Cardiac fibroblast (primary cell): Measurements from ENCODE around the gene SLC16A7.

Experiments
- DNase-seq, 2 donors: peaks; one replicate each; pipeline versions ENCODE4 v3.0.0 to v3.0.0-alpha.2; 2010; ENCODE audit warnings: low read depth in 2 of 2
- H3K4me3 ChIP-seq, 2 donors: replicated peaks in 1 of 2; 1 replicate in 1 of 2; 2 replicates in 1 of 2; pipeline ENCODE4 v1.5.1; 2011; ENCODE audit warnings: low read depth in 2 of 2, low read length in 2 of 2, mild to moderate bottlenecking in 2 of 2, moderate library complexity in 1 of 2
- TF ChIP-seq, protein P1 (sequence below): IDR thresholded peaks from one replicate; pipeline ENCODE4 v1.5.1; 2011; ENCODE audit warnings: low read depth, mild to moderate bottlenecking, low read length, inconsistent platforms

SLC16A7 gene

DNA sequence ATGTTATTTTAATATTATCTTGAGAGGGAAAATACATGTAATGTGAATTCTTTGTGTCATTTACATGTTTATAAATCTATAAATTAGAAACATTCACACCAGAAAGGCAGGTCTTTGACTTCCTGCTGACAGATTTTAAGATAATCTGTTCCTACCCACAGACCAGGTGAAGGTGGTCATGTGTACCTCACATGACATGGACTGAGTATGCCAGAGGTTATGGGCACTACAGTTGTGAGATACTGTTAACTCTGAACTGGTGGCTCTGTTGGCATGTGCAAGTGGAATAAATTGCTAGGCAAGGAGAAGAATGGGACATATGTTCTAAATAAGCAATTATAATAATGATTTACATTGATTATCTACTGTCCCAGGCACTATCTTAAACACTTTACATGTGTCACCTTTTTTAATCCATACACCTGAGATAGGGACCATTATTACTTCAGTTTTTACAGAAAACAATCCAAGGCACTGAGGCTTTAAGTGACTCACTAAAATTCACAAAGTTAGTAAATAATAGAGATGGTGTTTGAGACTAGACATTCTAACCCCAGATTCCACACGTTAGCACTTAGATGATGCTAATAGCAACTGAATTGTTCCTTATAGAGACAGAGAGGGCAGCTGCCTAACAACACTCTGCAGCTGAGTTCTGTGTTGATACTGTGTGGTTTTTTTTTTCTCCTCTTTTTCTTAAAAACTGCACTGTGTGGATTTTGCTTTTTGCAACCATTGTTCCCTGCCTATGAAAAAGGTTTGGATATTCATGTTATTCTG lies 23.8 kb downstream of the SLC16A7 start:
- H3K4me3 ChIP-seq, result no peak overlapping the region
- TF ChIP-seq, protein P1, sequence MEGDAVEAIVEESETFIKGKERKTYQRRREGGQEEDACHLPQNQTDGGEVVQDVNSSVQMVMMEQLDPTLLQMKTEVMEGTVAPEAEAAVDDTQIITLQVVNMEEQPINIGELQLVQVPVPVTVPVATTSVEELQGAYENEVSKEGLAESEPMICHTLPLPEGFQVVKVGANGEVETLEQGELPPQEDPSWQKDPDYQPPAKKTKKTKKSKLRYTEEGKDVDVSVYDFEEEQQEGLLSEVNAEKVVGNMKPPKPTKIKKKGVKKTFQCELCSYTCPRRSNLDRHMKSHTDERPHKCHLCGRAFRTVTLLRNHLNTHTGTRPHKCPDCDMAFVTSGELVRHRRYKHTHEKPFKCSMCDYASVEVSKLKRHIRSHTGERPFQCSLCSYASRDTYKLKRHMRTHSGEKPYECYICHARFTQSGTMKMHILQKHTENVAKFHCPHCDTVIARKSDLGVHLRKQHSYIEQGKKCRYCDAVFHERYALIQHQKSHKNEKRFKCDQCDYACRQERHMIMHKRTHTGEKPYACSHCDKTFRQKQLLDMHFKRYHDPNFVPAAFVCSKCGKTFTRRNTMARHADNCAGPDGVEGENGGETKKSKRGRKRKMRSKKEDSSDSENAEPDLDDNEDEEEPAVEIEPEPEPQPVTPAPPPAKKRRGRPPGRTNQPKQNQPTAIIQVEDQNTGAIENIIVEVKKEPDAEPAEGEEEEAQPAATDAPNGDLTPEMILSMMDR, result no peak
- DNase-seq, result no peak

DNA sequence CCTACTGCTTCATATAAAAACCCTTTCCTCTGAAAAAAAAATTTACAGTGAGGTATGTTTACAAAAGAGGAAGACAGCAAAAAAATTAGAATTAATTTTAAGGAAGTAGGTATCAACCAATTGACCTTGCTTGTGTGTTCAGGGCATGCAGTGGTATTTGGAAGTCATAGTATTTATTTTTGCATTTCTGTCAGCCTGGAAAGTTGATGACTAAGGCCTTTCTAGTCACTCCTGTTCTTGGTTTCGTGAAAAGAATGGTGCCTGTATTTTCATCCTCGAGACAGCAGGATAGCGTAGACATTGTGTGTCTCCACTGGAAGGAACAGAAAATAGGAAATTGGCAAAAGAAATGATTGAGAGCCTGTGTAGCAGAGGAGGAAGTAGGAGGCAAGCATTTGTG lies 24.5 kb downstream of the SLC16A7 start:
- TF ChIP-seq, protein P1, result no peak
- no peak overlapping the region for H3K4me3 ChIP-seq
- DNase-seq, result peak in 1 of 2 donors; percentile 10

DNA sequence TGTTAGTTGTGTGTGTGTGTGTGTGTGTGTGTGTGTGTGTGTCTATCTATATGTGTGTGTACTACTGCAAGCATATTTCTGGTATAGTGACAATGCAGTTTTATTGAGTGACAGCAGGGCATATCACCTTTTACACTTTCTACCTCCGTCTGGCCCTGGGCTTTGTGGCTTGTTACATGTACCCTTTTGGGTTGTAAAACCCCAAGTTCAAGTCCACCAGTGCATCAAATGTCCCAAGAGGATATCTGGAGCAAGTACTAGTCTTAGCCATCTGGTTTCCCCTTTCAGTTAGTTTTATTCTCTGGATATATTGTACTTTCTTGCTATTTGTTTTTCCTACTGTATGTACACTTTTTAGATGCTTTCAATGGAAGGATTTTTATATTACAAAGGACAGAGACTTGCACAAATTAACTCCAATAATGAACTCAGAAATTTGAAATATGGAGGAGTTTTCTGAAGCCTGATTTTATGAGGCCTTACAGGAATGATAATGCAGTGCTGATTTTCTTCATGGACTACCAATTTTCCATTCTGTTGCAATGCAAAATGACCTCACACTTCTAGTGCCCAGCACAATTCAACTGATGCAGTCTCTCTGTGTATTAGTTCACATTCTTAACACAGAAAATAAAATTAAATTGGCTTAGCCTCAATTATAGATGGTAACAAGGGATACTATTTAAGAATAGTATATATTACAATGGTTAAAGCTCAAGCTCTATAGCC lies 29.1 kb downstream of the SLC16A7 start:
- TF ChIP-seq, protein P1, result no peak
- no peak overlapping the region for H3K4me3 ChIP-seq
- peak in 1 of 2 donors; percentile 41 for DNase-seq

DNA sequence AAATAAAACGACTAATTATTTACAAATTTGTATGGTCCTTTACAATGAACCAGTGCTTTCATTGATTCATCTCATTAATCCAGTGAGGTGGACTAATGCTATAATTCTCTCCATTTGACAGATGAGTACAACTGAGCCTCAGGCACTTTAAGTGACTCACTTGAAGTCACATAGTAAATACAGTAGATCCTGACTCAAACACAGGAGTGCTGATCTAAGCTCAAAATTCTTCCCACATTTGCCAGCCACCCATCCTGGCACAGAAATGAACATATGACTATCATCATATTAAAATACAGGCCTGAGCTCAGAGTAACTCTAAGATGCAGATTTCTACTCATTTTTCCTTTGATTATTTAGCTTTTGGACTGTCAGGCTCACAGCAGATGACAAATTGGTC lies 30.6 kb downstream of the SLC16A7 start:
- TF ChIP-seq, protein P1, result no peak
- no peak overlapping the region for H3K4me3 ChIP-seq
- peak in 1 of 2 donors; percentile 31 for DNase-seq

DNA sequence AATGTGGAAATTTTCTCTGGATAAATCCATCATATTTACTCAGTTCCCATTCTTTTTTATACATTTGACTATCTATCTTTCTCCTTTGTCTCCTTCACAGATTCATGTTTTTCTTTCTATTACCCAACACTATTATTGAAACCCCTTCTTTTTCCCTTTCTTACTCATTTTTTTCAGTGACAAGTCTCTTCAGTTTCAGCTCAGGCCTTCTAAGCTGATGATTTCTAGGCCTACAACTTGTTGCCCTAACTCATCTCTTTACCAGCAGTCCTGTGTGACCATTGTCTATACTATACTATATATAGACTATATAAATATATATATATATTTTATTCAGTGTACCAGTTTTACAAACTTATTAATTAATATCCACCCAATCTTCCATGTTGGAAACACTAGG lies 31.8 kb downstream of the SLC16A7 start:
- H3K4me3 ChIP-seq, result no peak overlapping the region
- TF ChIP-seq, protein P1, result no peak
- no peak for DNase-seq

DNA sequence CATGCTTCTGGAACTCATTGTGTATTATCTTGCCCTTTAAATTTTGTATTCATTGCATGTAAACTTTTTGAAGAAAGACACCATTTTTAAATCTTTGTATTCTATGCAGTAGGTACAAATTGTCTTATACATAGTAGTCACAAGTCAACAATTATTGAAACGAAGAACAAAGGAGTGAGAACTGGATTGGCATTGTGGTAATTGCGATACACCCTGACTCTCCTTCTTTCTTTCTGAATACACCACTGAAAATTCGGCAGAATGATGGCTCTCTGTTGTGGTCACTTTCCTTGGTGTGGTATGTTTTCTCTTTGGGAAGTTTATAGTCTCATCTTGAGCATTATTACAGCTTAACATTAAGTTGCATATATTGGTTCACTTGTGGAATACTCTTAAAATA lies 34.1 kb downstream of the SLC16A7 start:
- TF ChIP-seq, protein P1, result no peak
- no peak overlapping the region for H3K4me3 ChIP-seq
- DNase-seq, result no peak
